HCT116 (cell line): ENCODE measurements around the gene BMP8B. TPM values are rescaled to one million over a fixed set of nuclear protein-coding genes. Genes with fewer than 3 reads are reported as not detected.
"Not testable (repeated sequence)": the region's sequence is repeated elsewhere in the genome, so short reads cannot be mapped to it uniquely, and the experiment has no call there.

Experiments
- ATAC-seq: fragments of 200-7000 bp; cut with Tn5 transposase; 2 replicates; pipeline ENCODE4 v1.9.1; 2020; ENCODE audit warnings: mild to moderate bottlenecking, moderate library complexity
- BruUV-seq: library from RNA; stranded (reverse); fragments of 400-500 nt; replicated peaks from 2 replicates; lab custom pipeline; 2021; lab: Mats Ljungman, UMichigan
- CTCF ChIA-PET: fragments of 300-600 bp; sonication (Branson Sonifier 250); formaldehyde crosslinking; loops from one replicate; lab custom pipeline; 2021; ENCODE audit warnings: antibody characterized with exemption; lab: Charles Lee
- POLR2A ChIA-PET: fragments of 300-600, 350-600 bp; sonication (Branson Sonifier 250); formaldehyde crosslinking; loops from one replicate; lab custom pipeline; 2021; ENCODE audit warnings: antibody characterized with exemption; lab: Charles Lee
- RAD21 ChIA-PET, 2 experiments: fragments of 300-600 bp; sonication (Branson Sonifier 250); formaldehyde crosslinking; loops; one replicate each; lab custom pipeline; 2023; ENCODE audit warnings: low total read pairs in 2 of 2; ENCODE audit not compliant: uncharacterized antibody in 2 of 2, unreplicated experiment in 2 of 2, low non-redundant PET in 1 of 2; lab: Charles Lee
- DNase-seq: peaks from one replicate; pipeline ENCODE4 v3.0.0-alpha.2; 2010; ENCODE audit warnings: low read depth, low spot score
- H2AFZ ChIP-seq: fragments of 200-600 bp; shearing (Covaris generic), sonication (generic); 2 replicates; pipeline ENCODE4 v1.6.1; 2017; ENCODE audit warnings: low read depth, mixed run types, mixed read lengths, antibody characterized with exemption, low read length; ENCODE audit not compliant: poor library complexity, severe bottlenecking
- H3K27ac ChIP-seq: 2 replicates; pipeline ENCODE4 v1.5.1; 2012; ENCODE audit warnings: low read depth, low read length
- H3K27me3 ChIP-seq: fragments of 200-600 bp; sonication (generic); 2 replicates; pipeline ENCODE4 v1.6.1; 2016; ENCODE audit warnings: mixed run types, low read length, mixed read lengths; ENCODE audit not compliant: insufficient read depth
- H3K36me3 ChIP-seq, 2 experiments: fragments of 200-500 bp in 1 of 2; fragments of 200-600 bp in 1 of 2; sonication (Bioruptor generic) in 1 of 2; sonication (generic) in 1 of 2; 2 replicates each; pipeline versions ENCODE4 v1.5.1 to v1.6.1; 2014 to 2016; ENCODE audit warnings: low read length in 2 of 2, inconsistent platforms in 1 of 2, mixed read lengths in 1 of 2, mixed run types in 1 of 2; ENCODE audit not compliant: insufficient read depth in 2 of 2, control insufficient read depth in 1 of 2
- H3K4me1 ChIP-seq, 2 experiments: fragments of 200-600 bp in 1 of 2; sonication (generic) in 1 of 2; 2 replicates each; pipeline versions ENCODE4 v1.5.1 to v1.6.1; 2012 to 2017; ENCODE audit warnings: low read length in 2 of 2, inconsistent platforms in 1 of 2, mild to moderate bottlenecking in 1 of 2, mixed read lengths in 1 of 2, mixed run types in 1 of 2, moderate library complexity in 1 of 2; ENCODE audit not compliant: insufficient read depth in 2 of 2, control insufficient read depth in 1 of 2
- H3K4me2 ChIP-seq: fragments of 200-600 bp; sonication (generic); 2 replicates; pipeline ENCODE4 v1.6.1; 2017; ENCODE audit warnings: mixed run types, low read length, mixed read lengths
- H3K4me3 ChIP-seq, 2 experiments: fragments of 200-600 bp in 1 of 2; sonication (generic) in 1 of 2; replicated peaks in 1 of 2; 2 replicates each; pipeline ENCODE4 v1.5.1; 2011 to 2016; ENCODE audit warnings: low read length in 2 of 2, control low read depth in 1 of 2, low read depth in 1 of 2, mild to moderate bottlenecking in 1 of 2, mixed read lengths in 1 of 2, mixed run types in 1 of 2
- H3K79me2 ChIP-seq: fragments of 200-600 bp; sonication (generic); 2 replicates; pipeline ENCODE4 v1.6.1; 2017; ENCODE audit warnings: mild to moderate bottlenecking, mixed run types, low read length, moderate library complexity, mixed read lengths; ENCODE audit not compliant: insufficient read depth
- H3K9ac ChIP-seq: fragments of 200-600 bp; sonication (generic); 2 replicates; pipeline ENCODE4 v1.6.1; 2016; ENCODE audit warnings: low read length, mixed read lengths
- H3K9me2 ChIP-seq: fragments of 200-600 bp; sonication (generic), shearing (Covaris generic); 2 replicates; pipeline ENCODE4 v1.6.1; 2017; ENCODE audit warnings: mixed run types, mild to moderate bottlenecking, moderate library complexity; ENCODE audit not compliant: insufficient read depth
- H3K9me3 ChIP-seq, 2 experiments: fragments of 200-500 bp in 1 of 2; fragments of 200-600 bp in 1 of 2; sonication (Bioruptor generic) in 1 of 2; sonication (generic) in 1 of 2; 2 replicates each; pipeline ENCODE4 v1.6.1; 2014 to 2017; ENCODE audit warnings: low read length in 2 of 2, mixed read lengths in 2 of 2, inconsistent platforms in 1 of 2, low read depth in 1 of 2, mild to moderate bottlenecking in 1 of 2, mixed run types in 1 of 2, moderate library complexity in 1 of 2; ENCODE audit not compliant: control insufficient read depth in 1 of 2, insufficient read depth in 1 of 2
- H4K20me1 ChIP-seq: fragments of 200-600 bp; sonication (generic), shearing (Covaris generic); 2 replicates; pipeline ENCODE4 v1.6.1; 2017; ENCODE audit warnings: mixed run types, mild to moderate bottlenecking, moderate library complexity; ENCODE audit not compliant: insufficient read depth
- CTCF ChIP-seq, 3 experiments: fragments of 200-600 bp in 1 of 3; sonication (generic) in 1 of 3; IDR thresholded peaks in 2 of 3; conservative IDR thresholded peaks in 1 of 3; 2 replicates each; pipeline ENCODE4 v1.5.1; 2012 to 2017; ENCODE audit warnings: low read depth in 2 of 3, low read length in 2 of 3, antibody characterized with exemption in 1 of 3, borderline replicate concordance in 1 of 3, control low read depth in 1 of 3, mild to moderate bottlenecking in 1 of 3, mixed read lengths in 1 of 3, mixed run types in 1 of 3, moderate library complexity in 1 of 3; ENCODE audit not compliant: insufficient read depth in 1 of 3
- ELF1 ChIP-seq: IDR thresholded peaks from 2 replicates; pipeline ENCODE4 v1.6.1; 2012; ENCODE audit warnings: low read depth, borderline replicate concordance
- EZH2 ChIP-seq: fragments of 200-600 bp; sonication (generic); IDR thresholded peaks from 2 replicates; pipeline ENCODE4 v1.6.1; 2017; ENCODE audit warnings: antibody characterized with exemption, mixed run types
- EZH2phosphoT487 ChIP-seq: fragments of 200-600 bp; IDR thresholded peaks from 2 replicates; pipeline ENCODE4 v1.6.1; 2018; ENCODE audit warnings: antibody characterized with exemption, borderline replicate concordance
- TCF7L2 ChIP-seq: IDR thresholded peaks from 2 replicates; pipeline ENCODE4 v1.7.0; 2011; ENCODE audit warnings: borderline replicate concordance, inconsistent platforms; ENCODE audit not compliant: insufficient read depth, insufficient read length; ENCODE audit errors: extremely low read depth
- intact Hi-C: fragments of 100-400 bp; cut with micrococcal nuclease; formaldehyde crosslinking; loops from 2 replicates; pipeline ENCODE4 v1.10.0; 2022
- total RNA-seq: library from RNA; stranded (reverse); gene quantifications from one replicate; pipeline ENCODE4 v1.2.1, GENCODE V29; 2021; ENCODE audit not compliant: unreplicated experiment
- TF ChIP-seq, protein P1 (sequence below): IDR thresholded peaks from 2 replicates; pipeline ENCODE4 v1.6.1; 2012
- TF ChIP-seq, protein P2 (sequence below): IDR thresholded peaks from 2 replicates; pipeline ENCODE4 v1.6.1; 2012

The BMP8B gene
- total RNA-seq, 1 experiment from 2014 or later: 9.5 TPM

- H3K27me3 ChIP-seq, H3K4me2 ChIP-seq, CTCF ChIA-PET, H3K9me3 ChIP-seq, H3K79me2 ChIP-seq, BruUV-seq, intact Hi-C loops, H2AFZ ChIP-seq, DNase-seq, H3K36me3 ChIP-seq, H3K9ac ChIP-seq, H3K27ac ChIP-seq, H3K4me3 ChIP-seq, ATAC-seq, POLR2A ChIA-PET, RAD21 ChIA-PET, H4K20me1 ChIP-seq, H3K9me2 ChIP-seq: not testable (repeated sequence)
- H3K4me1 ChIP-seq: peaks cover 13 to 26% of the 10 kb centered on the region in 2 experiments
Measured at GRCh38 chr1:39786303-39787107, 2.2 kb downstream of the BMP8B start.

DNA sequence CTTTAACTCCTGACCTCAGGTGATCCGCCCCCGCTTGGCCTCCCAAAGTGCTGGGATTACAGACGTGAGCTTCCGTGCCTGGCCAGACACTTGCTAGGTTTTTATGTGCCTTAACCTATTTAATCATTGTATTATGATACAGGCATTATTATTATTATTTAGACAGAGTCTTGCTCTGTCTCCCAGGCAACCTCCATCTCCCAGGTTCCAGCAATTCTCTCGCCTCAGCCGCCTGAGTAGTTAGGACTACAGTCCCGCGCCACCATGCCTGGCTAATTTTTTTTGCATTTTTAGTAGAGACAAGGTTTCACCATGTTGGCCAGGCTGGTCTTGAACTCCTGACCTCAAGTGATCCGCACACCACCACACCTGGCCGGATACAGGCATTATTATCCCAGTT is 6.0 kb downstream of the BMP8B start:
- H3K9ac ChIP-seq, H3K9me3 ChIP-seq, H3K9me2 ChIP-seq, H3K36me3 ChIP-seq, H4K20me1 ChIP-seq, BruUV-seq, H3K27ac ChIP-seq, RAD21 ChIA-PET, H3K79me2 ChIP-seq, H3K4me2 ChIP-seq, CTCF ChIA-PET, POLR2A ChIA-PET, intact Hi-C loops, H3K27me3 ChIP-seq, H2AFZ ChIP-seq, ATAC-seq, H3K4me3 ChIP-seq, DNase-seq: not testable (repeated sequence)
- peaks cover 9 to 17% of the 10 kb centered on the region in 2 experiments for H3K4me1 ChIP-seq

DNA sequence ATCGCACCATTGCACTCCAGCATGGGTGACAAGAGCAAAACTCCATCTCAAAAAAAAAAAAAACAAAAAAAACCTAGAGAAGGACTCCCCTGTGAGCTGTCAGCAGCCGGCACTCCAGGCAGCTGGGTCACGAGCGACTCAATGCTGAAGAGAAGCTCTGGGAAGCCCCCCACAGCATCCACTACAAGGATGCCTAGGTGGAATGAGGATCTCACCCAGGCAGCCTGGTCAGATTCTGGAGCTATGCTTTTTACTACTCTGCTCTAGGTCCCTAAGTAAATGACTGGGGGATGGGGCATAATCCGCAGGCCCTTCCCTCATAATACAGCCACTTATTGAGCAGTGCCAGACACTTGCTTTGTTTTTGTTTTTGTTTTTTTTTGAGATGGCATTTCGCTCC is 6.6 kb downstream of the BMP8B start:
- H3K4me3 ChIP-seq: no peak overlapping the region
- peaks cover 6 to 11% of the 10 kb centered on the region in 2 experiments; a peak in 3 of 4 replicates for H3K4me1 ChIP-seq
- ATAC-seq (no peak), DNase-seq (no peak)
- no peak overlapping the region for H3K9ac ChIP-seq
- no TSS peak for BruUV-seq
- no peak overlapping the region for H2AFZ ChIP-seq
- H3K36me3 ChIP-seq: no peaks in the 10 kb centered on the region
- intact Hi-C loops: no loop called here
- H4K20me1 ChIP-seq: no peaks in the 10 kb centered on the region
- CTCF ChIA-PET: no interaction called here
- H3K9me2 ChIP-seq: no peaks in the 10 kb centered on the region
- TF ChIP-seq EZH2phosphoT487 (no peak), EZH2 (no peak), CTCF (IDR thresholded peaks at IDR 0.05 in 2 of 3, conservative IDR thresholded peaks at IDR 0.05 in 1 of 3; ENCODE audit: borderline replicate concordance in 1 of 3, insufficient read depth in 1 of 3, low read depth in 2 of 3, low read length in 2 of 3) (no peak), ELF1 (no peak), TCF7L2 (no peak)
- TF ChIP-seq, protein P1, sequence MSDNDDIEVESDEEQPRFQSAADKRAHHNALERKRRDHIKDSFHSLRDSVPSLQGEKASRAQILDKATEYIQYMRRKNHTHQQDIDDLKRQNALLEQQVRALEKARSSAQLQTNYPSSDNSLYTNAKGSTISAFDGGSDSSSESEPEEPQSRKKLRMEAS: no peak
- TF ChIP-seq, protein P2, sequence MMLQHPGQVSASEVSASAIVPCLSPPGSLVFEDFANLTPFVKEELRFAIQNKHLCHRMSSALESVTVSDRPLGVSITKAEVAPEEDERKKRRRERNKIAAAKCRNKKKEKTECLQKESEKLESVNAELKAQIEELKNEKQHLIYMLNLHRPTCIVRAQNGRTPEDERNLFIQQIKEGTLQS: no peak
- no peak overlapping the region for H3K4me2 ChIP-seq
- H3K79me2 ChIP-seq: no peaks in the 10 kb centered on the region
- no peaks in the 10 kb centered on the region for H3K27me3 ChIP-seq
- POLR2A ChIA-PET: no interaction called here
- no peak overlapping the region for H3K27ac ChIP-seq
- RAD21 ChIA-PET: no interaction called here
- H3K9me3 ChIP-seq: no peaks in the 10 kb centered on the region
